ENCODE results near the gene SUPT20HL2.
"Not testable (repeated sequence)": the region's sequence is repeated elsewhere in the genome, so short reads cannot be mapped to it uniquely, and the experiment has no call there.

SUPT20HL2 gene

GRCh38 chrX:24314019-24314635 is at the start of gene SUPT20HL2:
Gene SUPT20HL2 (minus strand): TSS chrX:24314069. CDS start chrX:24313315, 754 bp downstream.
- no peak within 1 kb of the TSS for H3K4me3 ChIP-seq (ENCODE audit: low read depth, low read length)
- no peak for TF ChIP-seq CTCF (IDR thresholded peaks at IDR 0.05; ENCODE audit: insufficient read depth, low read depth, low read length, missing control alignments)
- DNase-seq (ENCODE audit: low read depth): no peak

- not testable (repeated sequence) for DNase-seq (ENCODE audit: low read depth)
Measured at GRCh38 chrX:24362089-24362745, 48.3 kb upstream of the SUPT20HL2 start.

GRCh38 chrX:24360272-24360671 is 46.4 kb upstream of the SUPT20HL2 start, which contains the start of gene SUPT20HL1:
Gene SUPT20HL1 (plus strand): TSS chrX:24360639. CDS start chrX:24362761, 2,122 bp downstream.
- no peak within 1 kb of the TSS for H3K4me3 ChIP-seq (ENCODE audit: low read depth, low read length)
- no peak for DNase-seq (ENCODE audit: low read depth)
- TF ChIP-seq CTCF (IDR thresholded peaks at IDR 0.05; ENCODE audit: insufficient read depth, low read depth, low read length, missing control alignments): no peak

More at GRCh38 chrX:24362089-24362745, 48.3 kb upstream of the SUPT20HL2 start:
- not testable (repeated sequence) for H3K4me3 ChIP-seq (ENCODE audit: low read depth, low read length)

- no peak for TF ChIP-seq CTCF (IDR thresholded peaks at IDR 0.05; ENCODE audit: insufficient read depth, low read depth, low read length, missing control alignments)
- no peak overlapping the region for H3K4me3 ChIP-seq (ENCODE audit: low read depth, low read length)
- DNase-seq (ENCODE audit: low read depth): no peak
Measured at GRCh38 chrX:24357106-24357505, 43.2 kb upstream of the SUPT20HL2 start.

- no peak for TF ChIP-seq CTCF (IDR thresholded peaks at IDR 0.05; ENCODE audit: insufficient read depth, low read depth, low read length, missing control alignments)
- DNase-seq (ENCODE audit: low read depth): no peak
- no peak overlapping the region for H3K4me3 ChIP-seq (ENCODE audit: low read depth, low read length)
Measured at GRCh38 chrX:24355095-24355494, 41.2 kb upstream of the SUPT20HL2 start.

- DNase-seq (ENCODE audit: low read depth): no peak
- no peak for TF ChIP-seq CTCF (IDR thresholded peaks at IDR 0.05; ENCODE audit: insufficient read depth, low read depth, low read length, missing control alignments)
- H3K4me3 ChIP-seq (ENCODE audit: low read depth, low read length): no peak overlapping the region
Measured at GRCh38 chrX:24350217-24350616, 36.3 kb upstream of the SUPT20HL2 start.

- no peak for TF ChIP-seq CTCF (IDR thresholded peaks at IDR 0.05; ENCODE audit: insufficient read depth, low read depth, low read length, missing control alignments)
- no peak for DNase-seq (ENCODE audit: low read depth)
Measured at GRCh38 chrX:24347881-24348280, 34.0 kb upstream of the SUPT20HL2 start.

More at GRCh38 chrX:24347881-24348280, 34.0 kb upstream of the SUPT20HL2 start:
- H3K4me3 ChIP-seq (ENCODE audit: low read depth, low read length): no peak overlapping the region

All from GM12865 (cell line).